Osteocyte (in vitro differentiated cells): Measurements from ENCODE around the gene MAP4K3. TPM values are rescaled to one million over a fixed set of nuclear protein-coding genes. Genes with fewer than 3 reads are reported as not detected.

Source experiments
- DNase-seq: peaks from one replicate; pipeline ENCODE4 v3.0.0; 2021; ENCODE audit warnings: mixed read lengths; ENCODE audit not compliant: unreplicated experiment; ENCODE audit errors: extremely low spot score
- H3K27ac Mint-ChIP-seq: one replicate; pipeline ENCODE4 v1.8.0; 2021; ENCODE audit warnings: mild to moderate bottlenecking, mixed read lengths; ENCODE audit not compliant: unreplicated experiment
- H3K27me3 Mint-ChIP-seq: one replicate; pipeline ENCODE4 v1.8.0; 2021; ENCODE audit warnings: mixed read lengths; ENCODE audit not compliant: unreplicated experiment
- H3K36me3 Mint-ChIP-seq: one replicate; pipeline ENCODE4 v1.8.0; 2021; ENCODE audit warnings: mixed read lengths; ENCODE audit not compliant: unreplicated experiment
- H3K4me1 Mint-ChIP-seq: one replicate; pipeline ENCODE4 v1.8.0; 2021; ENCODE audit warnings: mixed read lengths; ENCODE audit not compliant: unreplicated experiment
- H3K4me3 Mint-ChIP-seq: one replicate; pipeline ENCODE4 v1.8.0; 2021; ENCODE audit warnings: mild to moderate bottlenecking, moderate library complexity, mixed read lengths; ENCODE audit not compliant: unreplicated experiment
- H3K9me3 Mint-ChIP-seq: one replicate; pipeline ENCODE4 v1.8.0; 2021; ENCODE audit warnings: mixed read lengths; ENCODE audit not compliant: unreplicated experiment
- total RNA-seq: library from RNA; stranded (reverse); gene quantifications from 2 replicates; pipeline ENCODE4 v1.2.1, GENCODE V29; 2021
- TF ChIP-seq, protein P1 (sequence below): fragments of 200-600 bp; sonication (generic); IDR thresholded peaks from 2 replicates; pipeline ENCODE4 v1.5.0; 2021; ENCODE audit warnings: antibody characterized with exemption, mild to moderate bottlenecking, moderate library complexity

MAP4K3 gene
- total RNA-seq, 1 donor from 2014 or later: 35.0 TPM

DNA sequence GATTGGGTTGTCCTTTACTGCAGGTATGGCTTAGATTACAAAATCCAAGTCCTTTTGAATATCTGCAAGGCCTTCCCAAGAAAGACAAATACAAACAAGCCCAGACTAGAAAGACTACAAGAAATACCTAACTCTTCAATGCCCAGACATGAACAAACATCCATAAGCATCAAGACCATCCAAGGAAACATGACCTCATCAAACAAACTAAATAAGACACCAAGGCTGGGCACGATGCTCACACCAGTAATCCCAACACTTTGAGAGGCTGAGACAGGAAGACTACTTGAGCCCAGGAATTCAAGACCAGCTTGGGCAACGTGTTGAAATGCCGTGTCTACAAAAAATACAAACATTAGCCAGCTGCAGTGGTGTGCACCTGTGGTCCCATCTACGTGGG, 31.7 kb downstream of the MAP4K3 start:
- TF ChIP-seq, protein P1, sequence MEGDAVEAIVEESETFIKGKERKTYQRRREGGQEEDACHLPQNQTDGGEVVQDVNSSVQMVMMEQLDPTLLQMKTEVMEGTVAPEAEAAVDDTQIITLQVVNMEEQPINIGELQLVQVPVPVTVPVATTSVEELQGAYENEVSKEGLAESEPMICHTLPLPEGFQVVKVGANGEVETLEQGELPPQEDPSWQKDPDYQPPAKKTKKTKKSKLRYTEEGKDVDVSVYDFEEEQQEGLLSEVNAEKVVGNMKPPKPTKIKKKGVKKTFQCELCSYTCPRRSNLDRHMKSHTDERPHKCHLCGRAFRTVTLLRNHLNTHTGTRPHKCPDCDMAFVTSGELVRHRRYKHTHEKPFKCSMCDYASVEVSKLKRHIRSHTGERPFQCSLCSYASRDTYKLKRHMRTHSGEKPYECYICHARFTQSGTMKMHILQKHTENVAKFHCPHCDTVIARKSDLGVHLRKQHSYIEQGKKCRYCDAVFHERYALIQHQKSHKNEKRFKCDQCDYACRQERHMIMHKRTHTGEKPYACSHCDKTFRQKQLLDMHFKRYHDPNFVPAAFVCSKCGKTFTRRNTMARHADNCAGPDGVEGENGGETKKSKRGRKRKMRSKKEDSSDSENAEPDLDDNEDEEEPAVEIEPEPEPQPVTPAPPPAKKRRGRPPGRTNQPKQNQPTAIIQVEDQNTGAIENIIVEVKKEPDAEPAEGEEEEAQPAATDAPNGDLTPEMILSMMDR: no peak
- no peak overlapping the region for H3K4me3 Mint-ChIP-seq
- no peaks in the 10 kb centered on the region for H3K9me3 Mint-ChIP-seq
- no peak overlapping the region for H3K27ac Mint-ChIP-seq
- H3K36me3 Mint-ChIP-seq: no peaks in the 10 kb centered on the region
- no peak for DNase-seq
- peaks cover 58% of the 10 kb centered on the region for H3K4me1 Mint-ChIP-seq
- no peaks in the 10 kb centered on the region for H3K27me3 Mint-ChIP-seq

GRCh38 chr2:39403311-39403710, 33.8 kb downstream of the MAP4K3 start:
- H3K36me3 Mint-ChIP-seq: no peaks in the 10 kb centered on the region
- no peak overlapping the region for H3K27ac Mint-ChIP-seq
- H3K27me3 Mint-ChIP-seq: no peaks in the 10 kb centered on the region
- H3K4me1 Mint-ChIP-seq: peaks cover 52% of the 10 kb centered on the region
- no peak for DNase-seq
- H3K4me3 Mint-ChIP-seq: no peak overlapping the region
- H3K9me3 Mint-ChIP-seq: no peaks in the 10 kb centered on the region
- TF ChIP-seq, protein P1: no peak

DNA sequence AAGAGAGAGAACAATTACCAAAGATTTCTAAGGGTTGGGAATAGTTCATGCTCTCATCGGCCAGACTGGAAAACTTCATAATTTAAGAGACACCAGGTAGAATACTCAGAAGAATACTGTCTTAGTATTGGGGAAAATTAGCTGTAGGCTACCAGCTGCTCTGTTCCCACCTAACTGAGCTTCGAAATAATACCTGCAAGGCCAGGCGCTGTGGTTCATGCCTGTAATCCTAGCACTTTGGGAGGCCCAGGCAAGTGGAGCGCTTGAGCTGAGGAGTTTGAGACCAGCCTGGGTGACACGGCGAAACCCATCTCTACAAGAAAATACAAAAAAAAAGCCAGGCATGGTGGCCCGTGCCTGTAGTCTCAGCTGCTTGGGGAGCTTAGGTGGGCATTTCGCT, 35.8 kb downstream of the MAP4K3 start:
- H3K4me1 Mint-ChIP-seq: peaks cover 36% of the 10 kb centered on the region
- H3K36me3 Mint-ChIP-seq: no peaks in the 10 kb centered on the region
- TF ChIP-seq, protein P1: no peak
- H3K27ac Mint-ChIP-seq: no peak overlapping the region
- H3K27me3 Mint-ChIP-seq: no peaks in the 10 kb centered on the region
- DNase-seq: no peak
- H3K4me3 Mint-ChIP-seq: no peak overlapping the region
- no peaks in the 10 kb centered on the region for H3K9me3 Mint-ChIP-seq

- Mint-ChIP-seq H3K4me1 (peaks cover 34% of the 10 kb centered on the region), H3K4me3 (no peak overlapping the region), H3K9me3 (no peaks in the 10 kb centered on the region), H3K36me3 (no peaks in the 10 kb centered on the region), H3K27me3 (no peaks in the 10 kb centered on the region), H3K27ac (peak overlapping the region; percentile 11)
- DNase-seq: no peak
- TF ChIP-seq, protein P1: no peak
Measured at GRCh38 chr2:39399570-39399969, 37.5 kb downstream of the MAP4K3 start.

DNA sequence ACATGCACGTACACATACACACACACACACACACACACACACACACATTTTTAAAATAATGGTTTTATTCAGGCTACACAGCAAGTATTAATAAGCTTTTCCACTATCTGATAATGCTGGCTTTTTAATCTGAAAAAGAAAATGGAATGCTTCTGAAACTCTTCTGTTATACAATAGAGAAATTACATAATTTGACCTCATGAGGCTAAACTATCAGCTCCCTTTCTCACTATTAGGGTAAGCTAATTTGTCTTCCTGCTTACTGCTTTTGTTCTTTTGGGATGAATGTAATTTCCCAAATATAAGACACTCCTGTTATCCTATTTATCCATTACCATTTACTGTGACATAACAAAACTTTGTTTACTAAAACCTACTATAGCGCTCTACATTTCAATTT, 41.8 kb downstream of the MAP4K3 start:
- H3K9me3 Mint-ChIP-seq: no peaks in the 10 kb centered on the region
- H3K27ac Mint-ChIP-seq: no peak overlapping the region
- H3K36me3 Mint-ChIP-seq: no peaks in the 10 kb centered on the region
- no peak overlapping the region for H3K4me3 Mint-ChIP-seq
- peaks cover 39% of the 10 kb centered on the region for H3K4me1 Mint-ChIP-seq
- TF ChIP-seq, protein P1: no peak
- DNase-seq: no peak
- H3K27me3 Mint-ChIP-seq: no peaks in the 10 kb centered on the region
